ENCODE measurements around the gene SYCP2L. TPM values are rescaled to one million over a fixed set of nuclear protein-coding genes. Genes with fewer than 3 reads are reported as not detected.

Gene SYCP2L
- total and polyA plus RNA-seq, 2 donors (not counting 1 experiment from before 2014, with no cell fraction given) = 0.19 TPM; not detected in 1

- TF ChIP-seq CTCF (IDR thresholded peaks at IDR 0.05) (no peak), EZH2 (IDR thresholded peaks at IDR 0.05; ENCODE audit: borderline replicate concordance, insufficient read depth, low read depth, low read length, poor library complexity, severe bottlenecking) (no peak)
- Histone ChIP-seq H3K9ac (ENCODE audit: low read length) (no peak overlapping the region), H3K36me3 (replicated peaks in 1 of 2; ENCODE audit: control extremely low read depth in 1 of 2, control insufficient read depth in 1 of 2, extremely low read depth in 1 of 2, insufficient read depth in 2 of 2, low read length in 1 of 2) (no peaks in the 10 kb centered on the region), H3K9me3 (ENCODE audit: control extremely low read depth in 1 of 3, control insufficient read depth in 2 of 3, insufficient read depth in 1 of 3, low read length in 2 of 3) (peaks cover 0 to 7% (median 3%) of the 10 kb centered on the region in 3 donors), H3K27ac (ENCODE audit: low read length in 2 of 2) (no peak overlapping the region), H2AFZ (ENCODE audit: insufficient read depth, low read depth, low read length, poor library complexity, severe bottlenecking) (no peak overlapping the region), H3K4me2 (replicated peaks; ENCODE audit: low read depth, low read length, poor library complexity, severe bottlenecking) (no peak overlapping the region), H3K27me3 (replicated peaks in 1 of 4; ENCODE audit: control extremely low read depth in 1 of 4, control insufficient read depth in 3 of 4, insufficient read depth in 4 of 4, low read length in 3 of 4) (peaks cover 0 to 4% (median 0%) of the 10 kb centered on the region in 4 experiments), H3K79me2 (ENCODE audit: control insufficient read depth, insufficient read depth, low read length) (no peaks in the 10 kb centered on the region), H3K4me1 (ENCODE audit: control insufficient read depth in 2 of 2, insufficient read depth in 2 of 2, low read length in 2 of 2) (no peaks in the 10 kb centered on the region), H3K4me3 (ENCODE audit: control extremely low read depth in 1 of 5, extremely low read depth in 1 of 5, insufficient read depth in 1 of 5, low read depth in 2 of 5, low read length in 4 of 5) (no peak overlapping the region), H4K20me1 (ENCODE audit: control insufficient read depth, insufficient read depth, low read length, poor library complexity, severe bottlenecking) (no peaks in the 10 kb centered on the region)
- Mint-ChIP-seq H3K4me1 (no peaks in the 10 kb centered on the region), H3K27ac (no peak overlapping the region), H3K4me3 (no peak overlapping the region), H3K9me3 (ENCODE audit: insufficient read depth) (peaks cover 9% of the 10 kb centered on the region), H3K27me3 (peaks cover 14% of the 10 kb centered on the region)
- intact Hi-C loops (cut with micrococcal nuclease) = no loop called here
- DNase-seq (no peak), ATAC-seq (ENCODE audit: low read depth) (no peak)
- CTCF ChIA-PET = interaction anchor here (1.4 kb wide), 1 partner anchor 17 kb away, joined by 3 read pairs; no protein-coding TSS in a partner anchor
- WGBS (ENCODE audit: insufficient coverage) = 97% methylated on average over 3 of the region's 3 CpGs
- POLR2A ChIA-PET = no interaction called here
Observed at GRCh38 chr6:10970731-10971130, 83.9 kb downstream of the SYCP2L start.

GRCh38 chr6:10972196-10972595 lies 85.3 kb downstream of the SYCP2L start:
- CTCF ChIA-PET = no interaction called here
- Histone ChIP-seq H3K4me2 (replicated peaks; ENCODE audit: low read depth, low read length, poor library complexity, severe bottlenecking) (no peak overlapping the region), H3K4me3 (ENCODE audit: control extremely low read depth in 1 of 5, extremely low read depth in 1 of 5, insufficient read depth in 1 of 5, low read depth in 2 of 5, low read length in 4 of 5) (no peak overlapping the region), H4K20me1 (ENCODE audit: control insufficient read depth, insufficient read depth, low read length, poor library complexity, severe bottlenecking) (no peaks in the 10 kb centered on the region), H3K27ac (ENCODE audit: low read length in 2 of 2) (no peak overlapping the region), H3K9ac (ENCODE audit: low read length) (no peak overlapping the region), H3K36me3 (replicated peaks in 1 of 2; ENCODE audit: control extremely low read depth in 1 of 2, control insufficient read depth in 1 of 2, extremely low read depth in 1 of 2, insufficient read depth in 2 of 2, low read length in 1 of 2) (no peaks in the 10 kb centered on the region), H3K79me2 (ENCODE audit: control insufficient read depth, insufficient read depth, low read length) (no peaks in the 10 kb centered on the region), H3K4me1 (ENCODE audit: control insufficient read depth in 2 of 2, insufficient read depth in 2 of 2, low read length in 2 of 2) (no peaks in the 10 kb centered on the region), H3K9me3 (ENCODE audit: control extremely low read depth in 1 of 3, control insufficient read depth in 2 of 3, insufficient read depth in 1 of 3, low read length in 2 of 3) (peaks cover 0 to 7% (median 0%) of the 10 kb centered on the region in 3 donors), H3K27me3 (replicated peaks in 1 of 4; ENCODE audit: control extremely low read depth in 1 of 4, control insufficient read depth in 3 of 4, insufficient read depth in 4 of 4, low read length in 3 of 4) (peaks cover 0 to 4% (median 0%) of the 10 kb centered on the region in 4 experiments), H2AFZ (ENCODE audit: insufficient read depth, low read depth, low read length, poor library complexity, severe bottlenecking) (no peak overlapping the region)
- DNase-seq = no peak
- peaks cover 5% of the 10 kb centered on the region for H3K9me3 Mint-ChIP-seq (ENCODE audit: insufficient read depth)
- H3K27ac Mint-ChIP-seq = no peak overlapping the region
- H3K4me1 Mint-ChIP-seq = no peaks in the 10 kb centered on the region
- TF ChIP-seq CTCF (IDR thresholded peaks at IDR 0.05) = no peak
- no peak for TF ChIP-seq EZH2 (IDR thresholded peaks at IDR 0.05; ENCODE audit: borderline replicate concordance, insufficient read depth, low read depth, low read length, poor library complexity, severe bottlenecking)
- intact Hi-C loops (cut with micrococcal nuclease) = no loop called here
- no peak overlapping the region for H3K4me3 Mint-ChIP-seq
- WGBS (ENCODE audit: insufficient coverage) = 80% methylated on average over 1 of the region's 3 CpGs
- H3K27me3 Mint-ChIP-seq = peaks cover 14% of the 10 kb centered on the region
- no peak for ATAC-seq (ENCODE audit: low read depth)
- POLR2A ChIA-PET = no interaction called here

All from B cell (primary cell).